VCaP (cell line): ENCODE results near the gene MMP23B.

Source experiments
- H3K27ac ChIP-seq: fragments of 450-650 bp; 2 replicates; pipeline ENCODE4 v1.5.1; 2017
- TF ChIP-seq, protein P1 (sequence below): fragments of 450-650 bp; conservative IDR thresholded peaks from 2 replicates; pipeline ENCODE4 v1.5.1; 2017; ENCODE audit warnings: mild to moderate bottlenecking, moderate library complexity

MMP23B gene

DNA sequence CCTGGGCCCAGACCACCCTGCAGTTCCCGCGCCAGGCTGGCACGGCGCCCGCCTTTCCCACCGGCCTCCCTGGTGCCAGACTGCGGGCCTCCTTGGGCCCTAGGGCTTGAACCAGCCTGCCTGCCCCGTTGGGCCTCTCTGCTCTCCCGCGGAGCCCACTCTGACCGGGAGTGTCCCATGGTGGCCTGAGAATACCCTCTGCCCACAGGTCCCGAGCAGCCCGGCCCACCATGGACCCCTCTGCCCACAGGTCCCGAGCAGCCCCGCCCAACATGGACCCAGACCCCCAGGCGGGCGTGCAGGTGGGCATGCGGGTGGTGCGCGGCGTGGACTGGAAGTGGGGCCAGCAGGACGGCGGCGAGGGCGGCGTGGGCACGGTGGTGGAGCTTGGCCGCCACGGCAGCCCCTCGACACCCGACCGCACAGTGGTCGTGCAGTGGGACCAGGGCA lies 8.8 kb upstream of the MMP23B start:
- TF ChIP-seq, protein P1, sequence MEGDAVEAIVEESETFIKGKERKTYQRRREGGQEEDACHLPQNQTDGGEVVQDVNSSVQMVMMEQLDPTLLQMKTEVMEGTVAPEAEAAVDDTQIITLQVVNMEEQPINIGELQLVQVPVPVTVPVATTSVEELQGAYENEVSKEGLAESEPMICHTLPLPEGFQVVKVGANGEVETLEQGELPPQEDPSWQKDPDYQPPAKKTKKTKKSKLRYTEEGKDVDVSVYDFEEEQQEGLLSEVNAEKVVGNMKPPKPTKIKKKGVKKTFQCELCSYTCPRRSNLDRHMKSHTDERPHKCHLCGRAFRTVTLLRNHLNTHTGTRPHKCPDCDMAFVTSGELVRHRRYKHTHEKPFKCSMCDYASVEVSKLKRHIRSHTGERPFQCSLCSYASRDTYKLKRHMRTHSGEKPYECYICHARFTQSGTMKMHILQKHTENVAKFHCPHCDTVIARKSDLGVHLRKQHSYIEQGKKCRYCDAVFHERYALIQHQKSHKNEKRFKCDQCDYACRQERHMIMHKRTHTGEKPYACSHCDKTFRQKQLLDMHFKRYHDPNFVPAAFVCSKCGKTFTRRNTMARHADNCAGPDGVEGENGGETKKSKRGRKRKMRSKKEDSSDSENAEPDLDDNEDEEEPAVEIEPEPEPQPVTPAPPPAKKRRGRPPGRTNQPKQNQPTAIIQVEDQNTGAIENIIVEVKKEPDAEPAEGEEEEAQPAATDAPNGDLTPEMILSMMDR, result no peak
- H3K27ac ChIP-seq, result no peak overlapping the region

DNA sequence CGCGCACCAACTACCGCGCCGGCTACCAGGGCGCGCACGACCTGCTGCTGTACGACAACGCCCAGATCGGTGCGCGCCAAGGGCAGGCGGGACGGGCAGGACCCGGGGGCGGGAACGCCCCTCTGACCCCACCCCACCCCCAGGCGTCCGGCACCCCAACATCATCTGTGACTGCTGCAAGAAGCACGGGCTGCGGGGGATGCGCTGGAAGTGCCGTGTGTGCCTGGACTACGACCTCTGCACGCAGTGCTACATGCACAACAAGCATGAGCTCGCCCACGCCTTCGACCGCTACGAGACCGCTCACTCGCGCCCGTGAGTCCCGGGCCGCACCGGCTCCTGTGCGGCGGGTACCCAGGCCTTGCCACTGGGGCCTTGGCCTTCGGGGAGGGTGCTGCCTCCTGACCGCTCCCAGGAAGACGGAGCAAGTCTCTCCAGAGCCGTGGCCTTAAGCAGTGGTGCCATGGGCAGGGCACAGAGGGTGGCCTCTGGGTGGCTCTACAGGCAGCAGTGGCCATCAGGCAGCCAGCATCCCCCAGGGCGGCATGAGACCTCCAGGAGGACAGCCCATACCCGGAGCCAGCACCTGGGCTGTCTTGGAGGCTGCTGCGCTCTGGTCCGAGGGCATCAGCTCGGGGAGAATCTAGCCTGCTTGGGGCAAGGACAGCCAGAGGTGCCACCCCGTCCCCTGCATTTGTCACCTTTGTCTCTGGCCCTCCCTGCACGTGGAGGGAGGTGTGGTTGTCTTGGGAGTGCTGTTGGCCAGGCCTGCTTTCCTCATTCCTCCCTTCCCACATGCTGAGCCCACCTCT lies 8.1 kb upstream of the MMP23B start:
- H3K27ac ChIP-seq, result no peak overlapping the region
- TF ChIP-seq, protein P1, result no peak

DNA sequence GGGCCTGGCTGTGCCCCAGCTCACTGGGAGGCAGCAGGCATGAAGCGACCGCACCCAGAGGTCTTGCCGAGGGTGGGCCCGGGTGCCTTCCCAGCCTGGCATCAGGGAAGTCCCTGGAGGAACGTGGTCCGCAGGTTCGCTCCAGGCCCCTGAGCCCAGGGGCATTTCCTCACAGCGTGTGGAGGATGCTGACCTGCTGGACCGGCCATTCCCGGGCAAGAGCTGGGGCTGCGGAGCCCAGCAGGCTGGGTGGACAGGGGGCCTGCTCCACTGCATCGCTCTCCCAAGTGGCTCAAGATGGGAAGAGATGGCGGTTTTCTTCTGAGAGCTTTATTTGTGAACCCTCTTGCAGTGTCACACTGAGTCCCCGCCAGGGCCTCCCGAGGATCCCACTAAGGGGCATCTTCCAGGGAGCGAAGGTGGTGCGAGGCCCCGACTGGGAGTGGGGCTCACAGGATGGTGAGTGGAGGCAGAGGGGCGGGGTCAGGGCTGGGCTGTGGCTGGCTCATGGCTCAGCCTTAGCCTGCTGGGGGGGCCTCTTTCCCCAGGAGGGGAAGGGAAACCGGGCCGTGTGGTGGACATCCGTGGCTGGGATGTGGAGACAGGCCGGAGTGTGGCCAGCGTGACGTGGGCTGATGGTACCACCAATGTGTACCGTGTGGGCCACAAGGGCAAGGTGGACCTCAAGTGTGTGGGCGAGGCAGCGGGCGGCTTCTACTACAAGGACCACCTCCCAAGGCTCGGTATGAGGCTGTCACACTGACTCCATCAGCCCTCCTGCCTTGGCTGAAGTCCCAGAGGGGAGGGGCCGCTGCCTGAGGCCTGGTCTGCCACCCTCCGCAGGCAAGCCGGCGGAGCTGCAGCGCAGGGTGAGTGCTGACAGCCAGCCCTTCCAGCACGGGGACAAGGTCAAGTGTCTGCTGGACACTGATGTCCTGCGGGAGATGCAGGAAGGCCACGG lies 7.2 kb upstream of the MMP23B start:
- TF ChIP-seq, protein P1, result 0 out of 2 replicates have a peak, but pooled peaks have one; percentile 8
- H3K27ac ChIP-seq, result no peak overlapping the region

DNA sequence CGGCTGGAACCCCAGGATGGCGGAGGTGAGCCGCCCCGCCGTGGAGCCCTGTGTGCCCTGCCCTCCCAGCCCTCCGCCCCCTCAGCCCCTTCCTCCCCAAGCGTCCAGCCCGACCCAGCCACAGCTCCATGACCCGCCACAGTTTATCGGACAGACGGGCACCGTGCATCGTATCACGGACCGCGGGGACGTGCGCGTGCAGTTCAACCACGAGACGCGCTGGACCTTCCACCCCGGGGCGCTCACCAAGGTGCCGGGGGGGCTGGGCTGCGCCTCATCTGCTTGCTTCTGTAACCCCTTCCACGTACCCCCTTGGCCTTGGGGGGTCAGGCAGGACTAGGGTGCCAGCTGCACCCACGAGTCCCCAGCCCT lies 6.6 kb upstream of the MMP23B start:
- TF ChIP-seq, protein P1, result no peak
- no peak overlapping the region for H3K27ac ChIP-seq

DNA sequence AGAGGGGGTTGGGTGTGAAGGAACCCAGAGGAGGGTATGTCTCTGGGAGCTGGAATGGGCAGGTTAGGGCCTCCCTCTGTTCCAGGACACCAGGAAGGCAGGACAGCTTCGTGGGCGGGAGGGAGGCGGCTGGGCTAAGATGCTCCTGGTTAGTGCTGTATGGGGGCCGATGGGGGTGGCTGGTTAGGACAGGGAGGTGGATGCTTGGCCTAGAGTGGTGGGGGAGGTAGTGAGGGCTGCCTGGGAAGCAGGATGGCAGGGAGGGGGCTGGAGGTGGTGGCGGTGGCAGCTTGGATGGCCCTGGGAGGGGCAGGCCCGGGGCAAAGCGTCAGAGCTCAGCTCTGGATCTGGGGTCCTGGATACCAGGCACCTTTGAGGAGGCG lies 6.2 kb upstream of the MMP23B start:
- no peak overlapping the region for H3K27ac ChIP-seq
- TF ChIP-seq, protein P1, result no peak

DNA sequence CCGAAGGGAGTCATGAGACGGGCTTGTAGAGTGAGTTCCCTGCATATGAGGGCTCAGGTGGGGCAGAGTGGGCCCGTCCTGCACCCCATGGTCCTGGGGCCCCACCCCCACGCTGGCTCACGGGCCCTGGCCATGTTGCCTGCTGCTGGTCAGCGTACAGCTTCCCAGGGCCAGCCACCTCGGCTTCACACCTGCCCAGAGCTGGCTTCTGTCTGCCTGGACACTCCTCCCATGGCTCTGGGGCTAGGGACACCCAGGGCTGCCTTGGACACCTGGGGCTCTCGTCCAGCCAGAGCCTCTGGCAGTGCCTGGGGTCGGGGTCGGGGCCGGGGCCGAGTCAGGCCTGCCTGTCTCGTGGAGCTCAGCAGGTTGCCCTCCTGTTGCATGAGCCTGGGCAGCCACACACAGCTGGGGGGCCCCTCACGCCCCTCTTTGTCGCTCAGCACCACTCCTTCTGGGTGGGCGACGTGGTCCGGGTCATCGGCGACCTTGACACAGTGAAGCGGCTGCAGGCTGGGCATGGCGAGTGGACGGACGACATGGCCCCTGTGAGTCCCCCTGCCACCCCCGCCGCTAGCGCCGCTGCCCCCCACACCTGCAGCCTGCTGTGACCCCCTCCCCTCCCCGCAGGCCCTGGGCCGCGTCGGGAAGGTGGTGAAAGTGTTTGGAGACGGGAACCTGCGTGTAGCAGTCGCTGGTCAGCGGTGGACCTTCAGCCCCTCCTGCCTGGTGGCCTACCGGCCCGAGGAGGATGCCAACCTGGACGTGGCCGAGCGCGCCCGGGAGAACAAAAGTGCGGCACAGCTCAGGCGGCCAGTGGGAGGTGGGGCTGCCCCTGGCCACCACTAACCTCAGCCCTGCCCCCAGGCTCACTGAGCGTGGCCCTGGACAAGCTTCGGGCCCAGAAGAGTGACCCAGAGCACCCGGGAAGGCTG lies 5.5 kb upstream of the MMP23B start:
- TF ChIP-seq, protein P1, result no peak
- no peak overlapping the region for H3K27ac ChIP-seq
